HAP-1 (cell line): Measurements from ENCODE around the gene GOSR2.

ENCODE experiments used
- DNase-seq, 2 experiments: peaks; one replicate each; pipeline ENCODE4 v3.0.0-alpha.2; 2016 to 2020; ENCODE audit warnings: low spot score in 2 of 2
- H3K27me3 ChIP-seq: fragments of 250-450 bp; sonication (Bioruptor Pico); 2 replicates; pipeline ENCODE4 v1.5.1; 2020; ENCODE audit warnings: low read depth, mild to moderate bottlenecking, moderate library complexity
- H3K36me3 ChIP-seq: fragments of 250-450 bp; sonication (Bioruptor Pico); replicated peaks from 2 replicates; pipeline ENCODE4 v1.5.1; 2020; ENCODE audit warnings: mild to moderate bottlenecking
- H3K4me1 ChIP-seq: fragments of 250-450 bp; sonication (Bioruptor Pico); 2 replicates; pipeline ENCODE4 v1.5.1; 2020; ENCODE audit warnings: mild to moderate bottlenecking
- H3K4me3 ChIP-seq: fragments of 250-450 bp; sonication (Bioruptor Pico); 2 replicates; pipeline ENCODE4 v1.5.1; 2020; ENCODE audit warnings: mild to moderate bottlenecking, moderate library complexity
- H3K9me3 ChIP-seq: fragments of 250-450 bp; sonication (Bioruptor Pico); 2 replicates; pipeline ENCODE4 v1.5.1; 2020; ENCODE audit warnings: mild to moderate bottlenecking, moderate library complexity
- in situ Hi-C: fragments of 300-500 bp; cut with MboI; formaldehyde crosslinking; loops from 3 replicates; pipeline ENCODE4 v1.14.3; 2020; ENCODE audit warnings: low sequenced_read_pairs, inconsistent platforms, mixed read lengths

The GOSR2 gene

GRCh38 chr17:46922804-46923635 is at the start of gene GOSR2:
TSS of gene GOSR2 (plus strand) at chr17:46923160. CDS start at chr17:46923193, 33 bp downstream.
- Histone ChIP-seq H3K36me3 (peaks cover 8% of the 10 kb centered on the region; the same call in 1 of the 2 replicates), H3K27me3 (no peaks in the 10 kb centered on the region), H3K4me3 (peak within 1 kb of the TSS; percentile 98), H3K4me1 (peaks cover 19% of the 10 kb centered on the region), H3K9me3 (no peaks in the 10 kb centered on the region)
- in situ Hi-C loops, result loop anchor here (5.0 kb wide), 1 partner anchor 61 kb away; no protein-coding TSS in a partner anchor
- DNase-seq, result peak; percentile 88 to 94

- no peak overlapping the region for H3K4me3 ChIP-seq
- in situ Hi-C loops, result no loop called here
- no peaks in the 10 kb centered on the region for H3K27me3 ChIP-seq
- H3K36me3 ChIP-seq, result no peaks in the 10 kb centered on the region
- no peaks in the 10 kb centered on the region for H3K9me3 ChIP-seq
- DNase-seq, result no peak
- no peaks in the 10 kb centered on the region for H3K4me1 ChIP-seq
These were observed 48.9 kb upstream of the GOSR2 start for GRCh38 chr17:46873941-46874645.

GRCh38 chr17:46874906-46875305 is 48.1 kb upstream of the GOSR2 start:
- no peak overlapping the region for H3K4me3 ChIP-seq
- H3K27me3 ChIP-seq, result no peaks in the 10 kb centered on the region
- no peaks in the 10 kb centered on the region for H3K4me1 ChIP-seq
- in situ Hi-C loops, result no loop called here
- no peaks in the 10 kb centered on the region for H3K36me3 ChIP-seq
- no peaks in the 10 kb centered on the region for H3K9me3 ChIP-seq
- DNase-seq, result no peak

- Histone ChIP-seq H3K36me3 (no peaks in the 10 kb centered on the region), H3K4me3 (no peak overlapping the region), H3K9me3 (no peaks in the 10 kb centered on the region), H3K4me1 (no peaks in the 10 kb centered on the region), H3K27me3 (no peaks in the 10 kb centered on the region)
- in situ Hi-C loops, result no loop called here
- no peak for DNase-seq
These were observed 47.1 kb upstream of the GOSR2 start for GRCh38 chr17:46875849-46876352.

- no peak overlapping the region for H3K4me3 ChIP-seq
- H3K9me3 ChIP-seq, result no peaks in the 10 kb centered on the region
- H3K27me3 ChIP-seq, result no peaks in the 10 kb centered on the region
- H3K36me3 ChIP-seq, result no peaks in the 10 kb centered on the region
- H3K4me1 ChIP-seq, result no peaks in the 10 kb centered on the region
- in situ Hi-C loops, result no loop called here
- peak in 1 of 2 experiments; percentile 45 for DNase-seq
These were observed 46.5 kb upstream of the GOSR2 start for GRCh38 chr17:46876353-46876887.

- in situ Hi-C loops, result no loop called here
- Histone ChIP-seq H3K4me1 (no peaks in the 10 kb centered on the region), H3K4me3 (no peak overlapping the region), H3K9me3 (no peaks in the 10 kb centered on the region), H3K27me3 (no peaks in the 10 kb centered on the region), H3K36me3 (no peaks in the 10 kb centered on the region)
- DNase-seq, result no peak
These were observed 46.0 kb upstream of the GOSR2 start for GRCh38 chr17:46876926-46877325.

- Histone ChIP-seq H3K4me1 (no peaks in the 10 kb centered on the region), H3K9me3 (no peaks in the 10 kb centered on the region), H3K36me3 (no peaks in the 10 kb centered on the region), H3K27me3 (no peaks in the 10 kb centered on the region), H3K4me3 (no peak overlapping the region)
- no peak for DNase-seq
- in situ Hi-C loops, result no loop called here
These were observed 45.5 kb upstream of the GOSR2 start for GRCh38 chr17:46877466-46877865.

GRCh38 chr17:46878055-46878454 is 44.9 kb upstream of the GOSR2 start:
- in situ Hi-C loops, result no loop called here
- H3K36me3 ChIP-seq, result no peaks in the 10 kb centered on the region
- no peaks in the 10 kb centered on the region for H3K9me3 ChIP-seq
- H3K27me3 ChIP-seq, result no peaks in the 10 kb centered on the region
- H3K4me1 ChIP-seq, result no peaks in the 10 kb centered on the region
- H3K4me3 ChIP-seq, result no peak overlapping the region
- DNase-seq, result no peak

GRCh38 chr17:46879101-46879500 is 43.9 kb upstream of the GOSR2 start:
- DNase-seq, result no peak
- Histone ChIP-seq H3K27me3 (no peaks in the 10 kb centered on the region), H3K4me1 (no peaks in the 10 kb centered on the region), H3K4me3 (no peak overlapping the region), H3K36me3 (no peaks in the 10 kb centered on the region), H3K9me3 (no peaks in the 10 kb centered on the region)
- in situ Hi-C loops, result no loop called here

- in situ Hi-C loops, result no loop called here
- no peak for DNase-seq
- H3K4me3 ChIP-seq, result no peak overlapping the region
- no peaks in the 10 kb centered on the region for H3K36me3 ChIP-seq
- no peaks in the 10 kb centered on the region for H3K4me1 ChIP-seq
- no peaks in the 10 kb centered on the region for H3K27me3 ChIP-seq
- H3K9me3 ChIP-seq, result no peaks in the 10 kb centered on the region
These were observed 41.9 kb upstream of the GOSR2 start for GRCh38 chr17:46881015-46881414.

GRCh38 chr17:46882666-46883065 is 40.3 kb upstream of the GOSR2 start:
- Histone ChIP-seq H3K4me3 (no peak overlapping the region), H3K27me3 (no peaks in the 10 kb centered on the region), H3K4me1 (no peaks in the 10 kb centered on the region), H3K36me3 (no peaks in the 10 kb centered on the region), H3K9me3 (no peaks in the 10 kb centered on the region)
- in situ Hi-C loops, result no loop called here
- no peak for DNase-seq

- H3K4me1 ChIP-seq, result no peaks in the 10 kb centered on the region
- no peaks in the 10 kb centered on the region for H3K9me3 ChIP-seq
- in situ Hi-C loops, result no loop called here
- H3K4me3 ChIP-seq, result no peak overlapping the region
- no peak for DNase-seq
- peaks cover 3% of the 10 kb centered on the region; the same call in 1 of the 2 replicates for H3K27me3 ChIP-seq
- H3K36me3 ChIP-seq, result no peaks in the 10 kb centered on the region
These were observed 39.0 kb upstream of the GOSR2 start for GRCh38 chr17:46883871-46884520.

- Histone ChIP-seq H3K9me3 (no peaks in the 10 kb centered on the region), H3K4me1 (no peaks in the 10 kb centered on the region), H3K27me3 (peaks cover 8% of the 10 kb centered on the region; the same call in 1 of the 2 replicates), H3K4me3 (no peak overlapping the region), H3K36me3 (no peaks in the 10 kb centered on the region)
- in situ Hi-C loops, result no loop called here
- DNase-seq, result no peak
These were observed 38.4 kb upstream of the GOSR2 start for GRCh38 chr17:46884552-46884951.
